OCI-LY1 (cell line): ENCODE results near the gene SERPINA9.

Experiments used
- H2AFZ ChIP-seq: fragments of 200-600 bp; sonication (generic), shearing (Covaris generic); 2 replicates; pipeline ENCODE4 v1.6.0; 2014; ENCODE audit warnings: antibody characterized with exemption, mild to moderate bottlenecking, low read length
- H3F3A ChIP-seq: fragments of 200-600 bp; sonication (generic), shearing (Covaris generic); 2 replicates; pipeline ENCODE4 v1.6.0; 2014; ENCODE audit warnings: mild to moderate bottlenecking, antibody characterized with exemption, low read length, moderate library complexity; ENCODE audit not compliant: insufficient read depth
- H3K27ac ChIP-seq: fragments of 200-600 bp; sonication (generic); 2 replicates; pipeline ENCODE4 v1.5.1; 2014; ENCODE audit warnings: low read length, mixed run types, mild to moderate bottlenecking, low read depth; ENCODE audit not compliant: poor library complexity, severe bottlenecking
- H3K27me3 ChIP-seq: fragments of 200-600 bp; sonication (generic); 2 replicates; pipeline ENCODE4 v1.6.0; 2014; ENCODE audit warnings: antibody characterized with exemption, mild to moderate bottlenecking, low read length, moderate library complexity; ENCODE audit not compliant: insufficient read depth
- H3K36me3 ChIP-seq: fragments of 200-600 bp; sonication (generic); 2 replicates; pipeline ENCODE4 v1.6.1; 2014; ENCODE audit warnings: mild to moderate bottlenecking, antibody characterized with exemption, low read length, moderate library complexity, mixed read lengths; ENCODE audit not compliant: insufficient read depth
- H3K4me1 ChIP-seq: fragments of 200-600 bp; sonication (generic); 2 replicates; pipeline ENCODE4 v1.5.1; 2014; ENCODE audit warnings: mild to moderate bottlenecking, low read length, moderate library complexity; ENCODE audit not compliant: insufficient read depth, severe bottlenecking
- H3K4me2 ChIP-seq: fragments of 200-600 bp; sonication (generic), shearing (Covaris generic); 2 replicates; pipeline ENCODE4 v1.6.1; 2014; ENCODE audit warnings: low read length
- H3K4me3 ChIP-seq: fragments of 200-600 bp; sonication (generic); 2 replicates; pipeline ENCODE4 v1.5.1; 2014; ENCODE audit warnings: low read length, low read depth, mild to moderate bottlenecking, mixed read lengths; ENCODE audit not compliant: poor library complexity, severe bottlenecking
- H3K79me2 ChIP-seq: fragments of 200-600 bp; shearing (Covaris generic); 2 replicates; pipeline ENCODE4 v1.6.1; 2016; ENCODE audit warnings: mixed run types, low read length, mixed read lengths; ENCODE audit not compliant: insufficient read depth
- H3K9ac ChIP-seq: fragments of 200-600 bp; sonication (generic), shearing (Covaris generic); 2 replicates; pipeline ENCODE4 v1.6.1; 2014; ENCODE audit warnings: mild to moderate bottlenecking, low read length, mixed read lengths
- H3K9me2 ChIP-seq: fragments of 200-600 bp; sonication (generic), shearing (Covaris generic); 2 replicates; pipeline ENCODE4 v1.6.1; 2014; ENCODE audit warnings: low read depth, mild to moderate bottlenecking, low read length, mixed read lengths
- H3K9me3 ChIP-seq: fragments of 200-600 bp; shearing (Covaris generic); 2 replicates; pipeline ENCODE4 v1.6.1; 2014; ENCODE audit warnings: low read length, mixed read lengths
- H4K20me1 ChIP-seq: fragments of 200-600 bp; sonication (generic), shearing (Covaris generic); 2 replicates; pipeline ENCODE4 v1.6.0; 2016; ENCODE audit warnings: mild to moderate bottlenecking, low read length; ENCODE audit not compliant: insufficient read depth
- EZH2 ChIP-seq: fragments of 200-600 bp; sonication (generic), shearing (Covaris generic); IDR thresholded peaks from 2 replicates; pipeline ENCODE4 v1.8.0; 2017; ENCODE audit warnings: borderline replicate concordance, mixed run types, mild to moderate bottlenecking, antibody characterized with exemption, low read length, moderate library complexity, mixed read lengths
- TF ChIP-seq, protein P1 (sequence below): fragments of 200-600 bp; sonication (generic), shearing (Covaris generic); IDR thresholded peaks from 2 replicates; pipeline ENCODE4 v1.5.1; 2017; ENCODE audit warnings: mild to moderate bottlenecking, antibody characterized with exemption, low read length, moderate library complexity, mixed read lengths

SERPINA9 gene

GRCh38 chr14:94480809-94481208 is 4.8 kb upstream of the SERPINA9 start:
- Histone ChIP-seq H3K4me3 (no peak overlapping the region), H3K4me2 (no peak overlapping the region), H3K9ac (no peak overlapping the region), H3K9me2 (no peaks in the 10 kb centered on the region), H3K27me3 (peaks cover 3% of the 10 kb centered on the region), H3K27ac (no peak overlapping the region), H4K20me1 (no peaks in the 10 kb centered on the region), H3K36me3 (no peaks in the 10 kb centered on the region; the same call in 1 of the 2 replicates), H3F3A (no peaks in the 10 kb centered on the region), H3K9me3 (0 out of 2 replicates have a peak, but pooled peaks cover 3% of the 10 kb centered on the region), H3K4me1 (peaks cover 4% of the 10 kb centered on the region), H2AFZ (no peak overlapping the region), H3K79me2 (no peaks in the 10 kb centered on the region)
- TF ChIP-seq, protein P1, sequence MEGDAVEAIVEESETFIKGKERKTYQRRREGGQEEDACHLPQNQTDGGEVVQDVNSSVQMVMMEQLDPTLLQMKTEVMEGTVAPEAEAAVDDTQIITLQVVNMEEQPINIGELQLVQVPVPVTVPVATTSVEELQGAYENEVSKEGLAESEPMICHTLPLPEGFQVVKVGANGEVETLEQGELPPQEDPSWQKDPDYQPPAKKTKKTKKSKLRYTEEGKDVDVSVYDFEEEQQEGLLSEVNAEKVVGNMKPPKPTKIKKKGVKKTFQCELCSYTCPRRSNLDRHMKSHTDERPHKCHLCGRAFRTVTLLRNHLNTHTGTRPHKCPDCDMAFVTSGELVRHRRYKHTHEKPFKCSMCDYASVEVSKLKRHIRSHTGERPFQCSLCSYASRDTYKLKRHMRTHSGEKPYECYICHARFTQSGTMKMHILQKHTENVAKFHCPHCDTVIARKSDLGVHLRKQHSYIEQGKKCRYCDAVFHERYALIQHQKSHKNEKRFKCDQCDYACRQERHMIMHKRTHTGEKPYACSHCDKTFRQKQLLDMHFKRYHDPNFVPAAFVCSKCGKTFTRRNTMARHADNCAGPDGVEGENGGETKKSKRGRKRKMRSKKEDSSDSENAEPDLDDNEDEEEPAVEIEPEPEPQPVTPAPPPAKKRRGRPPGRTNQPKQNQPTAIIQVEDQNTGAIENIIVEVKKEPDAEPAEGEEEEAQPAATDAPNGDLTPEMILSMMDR = no peak
- no peak for TF ChIP-seq EZH2

- no peaks in the 10 kb centered on the region for H3K79me2 ChIP-seq
- no peak overlapping the region for H3K4me3 ChIP-seq
- H3K9ac ChIP-seq = no peak overlapping the region
- H3K9me2 ChIP-seq = no peaks in the 10 kb centered on the region
- peaks cover 4% of the 10 kb centered on the region for H3K4me1 ChIP-seq
- 0 out of 2 replicates have a peak, but pooled peaks cover 3% of the 10 kb centered on the region for H3K9me3 ChIP-seq
- TF ChIP-seq EZH2 = no peak
- TF ChIP-seq, protein P1 = no peak
- H3K27me3 ChIP-seq = no peaks in the 10 kb centered on the region; the same call in 1 of the 2 replicates
- no peaks in the 10 kb centered on the region for H3F3A ChIP-seq
- no peak overlapping the region for H3K4me2 ChIP-seq
- no peak overlapping the region for H3K27ac ChIP-seq
- no peak overlapping the region for H2AFZ ChIP-seq
- no peaks in the 10 kb centered on the region for H4K20me1 ChIP-seq
- no peaks in the 10 kb centered on the region; the same call in 1 of the 2 replicates for H3K36me3 ChIP-seq
Observed at GRCh38 chr14:94478420-94478819, 2.4 kb upstream of the SERPINA9 start.

DNA sequence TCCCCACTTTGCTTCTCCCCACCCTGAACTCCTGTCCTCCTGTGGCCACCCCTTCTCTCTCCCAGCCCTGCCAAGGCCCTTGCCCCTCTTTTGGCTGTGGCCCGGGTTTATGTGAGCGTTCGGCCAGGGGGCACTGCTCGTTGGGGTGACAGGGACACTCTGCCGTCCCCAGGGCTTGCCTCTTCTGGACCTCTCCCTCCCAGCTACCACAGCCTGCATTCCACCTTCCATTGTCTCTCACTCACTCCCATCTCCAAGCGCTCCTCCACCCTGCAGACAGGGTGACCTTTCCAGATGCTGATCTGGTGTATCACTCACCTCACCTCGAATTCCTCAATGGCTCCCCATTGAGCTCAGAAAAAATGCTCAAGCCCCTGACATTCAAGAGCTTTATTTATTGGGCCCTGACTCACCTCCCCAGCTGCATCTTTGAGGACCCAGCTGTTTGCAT is 1.4 kb downstream of the SERPINA9 start:
- Histone ChIP-seq H3K9ac (no peak overlapping the region), H3K36me3 (no peaks in the 10 kb centered on the region; the same call in 1 of the 2 replicates), H3K9me2 (no peaks in the 10 kb centered on the region), H3K9me3 (0 out of 2 replicates have a peak, but pooled peaks cover 3% of the 10 kb centered on the region), H2AFZ (no peak overlapping the region), H3K79me2 (no peaks in the 10 kb centered on the region), H3K27ac (no peak overlapping the region), H3F3A (no peaks in the 10 kb centered on the region), H3K4me1 (peaks cover 4% of the 10 kb centered on the region), H4K20me1 (no peaks in the 10 kb centered on the region), H3K4me2 (no peak overlapping the region), H3K4me3 (no peak overlapping the region), H3K27me3 (no peaks in the 10 kb centered on the region; the same call in 1 of the 2 replicates)
- TF ChIP-seq, protein P1 = no peak
- no peak for TF ChIP-seq EZH2
